Fibroblast of the aortic adventitia (primary cell): ENCODE measurements around the gene ZSCAN5B. TPM values are rescaled to one million over a fixed set of nuclear protein-coding genes. Genes with fewer than 3 reads are reported as not detected.

Experiments
- DNase-seq: peaks from one replicate; pipeline ENCODE4 v3.0.0-alpha.2; 2010; ENCODE audit warnings: low read depth
- H3K4me3 ChIP-seq: 2 replicates; pipeline ENCODE4 v1.5.1; 2011; ENCODE audit warnings: low read depth, mild to moderate bottlenecking, control low read depth, low read length, moderate library complexity
- total RNA-seq: library from RNA; depleted of rRNA; stranded (reverse); fragments of >200 nt; gene quantifications from 2 replicates; pipeline ENCODE4 v1.2.3, GENCODE V29; 2012; ENCODE audit warnings: low replicate concordance
- TF ChIP-seq, protein P1 (sequence below): IDR thresholded peaks from 2 replicates; pipeline ENCODE4 v1.5.1; 2011; ENCODE audit warnings: mild to moderate bottlenecking, low read length, control low read depth, inconsistent platforms; ENCODE audit not compliant: insufficient read depth

ZSCAN5B gene
- total RNA-seq, 1 donor, result 0.09 TPM

GRCh38 chr19:56159622-56160271, 37.8 kb downstream of the ZSCAN5B start:
- no peak for DNase-seq
- H3K4me3 ChIP-seq, result no peak overlapping the region
- TF ChIP-seq, protein P1, sequence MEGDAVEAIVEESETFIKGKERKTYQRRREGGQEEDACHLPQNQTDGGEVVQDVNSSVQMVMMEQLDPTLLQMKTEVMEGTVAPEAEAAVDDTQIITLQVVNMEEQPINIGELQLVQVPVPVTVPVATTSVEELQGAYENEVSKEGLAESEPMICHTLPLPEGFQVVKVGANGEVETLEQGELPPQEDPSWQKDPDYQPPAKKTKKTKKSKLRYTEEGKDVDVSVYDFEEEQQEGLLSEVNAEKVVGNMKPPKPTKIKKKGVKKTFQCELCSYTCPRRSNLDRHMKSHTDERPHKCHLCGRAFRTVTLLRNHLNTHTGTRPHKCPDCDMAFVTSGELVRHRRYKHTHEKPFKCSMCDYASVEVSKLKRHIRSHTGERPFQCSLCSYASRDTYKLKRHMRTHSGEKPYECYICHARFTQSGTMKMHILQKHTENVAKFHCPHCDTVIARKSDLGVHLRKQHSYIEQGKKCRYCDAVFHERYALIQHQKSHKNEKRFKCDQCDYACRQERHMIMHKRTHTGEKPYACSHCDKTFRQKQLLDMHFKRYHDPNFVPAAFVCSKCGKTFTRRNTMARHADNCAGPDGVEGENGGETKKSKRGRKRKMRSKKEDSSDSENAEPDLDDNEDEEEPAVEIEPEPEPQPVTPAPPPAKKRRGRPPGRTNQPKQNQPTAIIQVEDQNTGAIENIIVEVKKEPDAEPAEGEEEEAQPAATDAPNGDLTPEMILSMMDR, result no peak

- TF ChIP-seq, protein P1, result no peak
- no peak overlapping the region for H3K4me3 ChIP-seq
- DNase-seq, result no peak
Observed at GRCh38 chr19:56159009-56159559, 38.5 kb downstream of the ZSCAN5B start.

GRCh38 chr19:56158170-56158757, 39.3 kb downstream of the ZSCAN5B start:
- no peak for DNase-seq
- TF ChIP-seq, protein P1, result no peak
- H3K4me3 ChIP-seq, result no peak overlapping the region

- TF ChIP-seq, protein P1, result no peak
- no peak overlapping the region for H3K4me3 ChIP-seq
- DNase-seq, result no peak
Observed at GRCh38 chr19:56156768-56157167, 40.8 kb downstream of the ZSCAN5B start.

- DNase-seq, result no peak
- no peak overlapping the region for H3K4me3 ChIP-seq
- TF ChIP-seq, protein P1, result peak; percentile 28
Observed at GRCh38 chr19:56155124-56155687, 42.4 kb downstream of the ZSCAN5B start.

DNA sequence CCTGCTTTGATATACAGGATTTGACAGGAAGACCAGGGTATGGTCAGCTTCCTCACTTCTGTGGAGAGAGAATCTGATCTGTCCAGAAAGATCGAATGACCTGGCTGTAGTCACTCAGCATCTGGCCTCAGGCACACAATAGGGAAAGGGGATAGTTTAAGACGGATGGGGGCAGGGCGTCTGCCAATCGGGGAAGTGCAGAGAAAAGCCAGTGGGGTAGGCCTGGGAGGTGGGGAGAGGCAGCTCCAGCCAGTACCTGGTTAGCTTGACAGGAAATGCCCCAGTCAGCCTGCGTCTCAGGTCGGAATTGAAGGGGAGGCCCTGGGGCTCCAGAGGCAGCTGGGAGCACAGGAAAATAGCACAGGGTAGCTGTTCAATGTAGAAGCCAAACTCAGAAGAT, 44.1 kb downstream of the ZSCAN5B start:
- no peak overlapping the region for H3K4me3 ChIP-seq
- DNase-seq, result no peak
- TF ChIP-seq, protein P1, result no peak
